GM19328 (cell line): ENCODE results near the gene OR6Q1.
"Not testable (repeated sequence)": the region's sequence is repeated elsewhere in the genome, so short reads cannot be mapped to it uniquely, and the experiment has no call there.

Source experiments
- ATAC-seq: cut with Tn5 transposase; IDR thresholded peaks from one replicate; pipeline ENCODE4 v1.9.1; 2021; ENCODE audit warnings: mild to moderate bottlenecking, moderate library complexity; ENCODE audit not compliant: unreplicated experiment

The OR6Q1 gene

GRCh38 chr11:58030653-58031052, at the start of gene OR6Q1:
TSS of gene OR6Q1 (plus strand) at chr11:58030953. CDS start at chr11:58030953, 0 bp downstream.
- no peak for ATAC-seq

GRCh38 chr11:57981536-57981935, 49.2 kb upstream of the OR6Q1 start:
- ATAC-seq = no peak

- ATAC-seq = no peak
Measured at GRCh38 chr11:57982776-57983175, 48.0 kb upstream of the OR6Q1 start.

GRCh38 chr11:57983191-57983590, 47.6 kb upstream of the OR6Q1 start:
- no peak for ATAC-seq

- ATAC-seq = not testable (repeated sequence)
Measured at GRCh38 chr11:57999523-57999922, 31.2 kb upstream of the OR6Q1 start.

GRCh38 chr11:58000021-58000420, 30.7 kb upstream of the OR6Q1 start:
- not testable (repeated sequence) for ATAC-seq

GRCh38 chr11:58000699-58001098, 30.1 kb upstream of the OR6Q1 start:
- no peak for ATAC-seq

GRCh38 chr11:58003036-58003435, 27.7 kb upstream of the OR6Q1 start:
- ATAC-seq = no peak

- no peak for ATAC-seq
Measured at GRCh38 chr11:58003591-58003990, 27.2 kb upstream of the OR6Q1 start.

- no peak for ATAC-seq
Measured at GRCh38 chr11:58004664-58005063, 26.1 kb upstream of the OR6Q1 start.

- no peak for ATAC-seq
Measured at GRCh38 chr11:58006940-58007339, 23.8 kb upstream of the OR6Q1 start.

- ATAC-seq = no peak
Measured at GRCh38 chr11:58011771-58012170, 19.0 kb upstream of the OR6Q1 start.

GRCh38 chr11:58023435-58023931, 7.3 kb upstream of the OR6Q1 start, which contains the start of gene OR9Q1:
TSS of gene OR9Q1 (plus strand) at chr11:58023881. CDS start at chr11:58179445, 155,564 bp downstream.
- ATAC-seq = no peak

GRCh38 chr11:58024601-58025091, 6.1 kb upstream of the OR6Q1 start:
- ATAC-seq = no peak

- ATAC-seq = no peak
Measured at GRCh38 chr11:58027341-58027740, 3.4 kb upstream of the OR6Q1 start.

GRCh38 chr11:58028687-58029411, 1.9 kb upstream of the OR6Q1 start:
- ATAC-seq = no peak

GRCh38 chr11:58034471-58034870, 3.7 kb downstream of the OR6Q1 start:
- ATAC-seq = no peak

- ATAC-seq = no peak
Measured at GRCh38 chr11:58039589-58039988, 8.8 kb downstream of the OR6Q1 start.

GRCh38 chr11:58043379-58043778, 12.6 kb downstream of the OR6Q1 start:
- no peak for ATAC-seq

- ATAC-seq = no peak
Measured at GRCh38 chr11:58046231-58046630, 15.5 kb downstream of the OR6Q1 start.

- ATAC-seq = no peak
Measured at GRCh38 chr11:58047818-58048217, 17.1 kb downstream of the OR6Q1 start.

- no peak for ATAC-seq
Measured at GRCh38 chr11:58055806-58056401, 25.2 kb downstream of the OR6Q1 start.
